Natural killer cell (primary cell): ENCODE measurements around the gene BOD1L1. TPM values are rescaled to one million over a fixed set of nuclear protein-coding genes. Genes with fewer than 3 reads are reported as not detected.

Source experiments
- ATAC-seq, 3 donors: fragments of 150-1000 bp in 2 of 3; fragments of 200-7000 bp in 1 of 3; cut with Tn5 transposase; 1 replicate in 1 of 3; 2 replicates in 2 of 3; pipeline ENCODE4 v1.10.0; 2021; ENCODE audit warnings: mild to moderate bottlenecking in 2 of 3, moderate library complexity in 2 of 3
- DNase-seq, 2 donors: peaks; one replicate each; pipeline versions ENCODE4 v3.0.0 to v3.0.0-alpha.2; 2013 to 2021; ENCODE audit warnings: mixed read lengths in 1 of 2
- H3K27ac ChIP-seq: one replicate; pipeline ENCODE4 v1.5.1; 2013; ENCODE audit warnings: mild to moderate bottlenecking, low read length
- H3K27me3 ChIP-seq: one replicate; pipeline ENCODE4 v1.6.1; 2013; ENCODE audit warnings: low read length; ENCODE audit not compliant: control insufficient read depth, insufficient read depth
- H3K36me3 ChIP-seq: one replicate; pipeline ENCODE4 v1.6.1; 2013; ENCODE audit warnings: low read length; ENCODE audit not compliant: control insufficient read depth, insufficient read depth
- H3K4me1 ChIP-seq: one replicate; pipeline ENCODE4 v1.6.1; 2013; ENCODE audit warnings: low read length; ENCODE audit not compliant: control insufficient read depth, insufficient read depth
- H3K4me3 ChIP-seq: one replicate; pipeline ENCODE4 v1.5.1; 2013; ENCODE audit warnings: low read length
- H3K9me3 ChIP-seq: one replicate; pipeline ENCODE4 v1.6.1; 2013; ENCODE audit warnings: low read length; ENCODE audit not compliant: control insufficient read depth, insufficient read depth
- H3K27ac Mint-ChIP-seq, 2 donors: one replicate each; pipeline ENCODE4 v1.8.0; 2022; ENCODE audit warnings: mild to moderate bottlenecking in 2 of 2, mixed read lengths in 2 of 2, moderate library complexity in 1 of 2
- H3K27me3 Mint-ChIP-seq, 2 donors: one replicate each; pipeline ENCODE4 v1.8.0; 2022; ENCODE audit warnings: low read depth in 2 of 2, mixed read lengths in 2 of 2
- H3K36me3 Mint-ChIP-seq: one replicate; pipeline ENCODE4 v1.8.0; 2022; ENCODE audit warnings: mixed read lengths
- H3K4me1 Mint-ChIP-seq, 2 donors: one replicate each; pipeline ENCODE4 v1.8.0; 2022; ENCODE audit warnings: mixed read lengths in 2 of 2
- H3K4me3 Mint-ChIP-seq: one replicate; pipeline ENCODE4 v1.8.0; 2022; ENCODE audit warnings: mild to moderate bottlenecking, moderate library complexity, mixed read lengths
- H3K9me3 Mint-ChIP-seq, 2 donors: one replicate each; pipeline ENCODE4 v1.8.0; 2022; ENCODE audit warnings: mixed read lengths in 2 of 2
- CTCF ChIP-seq: fragments of 200-600 bp; IDR thresholded peaks from one replicate; pipeline ENCODE4 v1.8.0; 2022; ENCODE audit warnings: antibody characterized with exemption
- WGBS: methylation state at CpG from one replicate; pipeline ENCODE4 v1.1.7; 2013; ENCODE audit warnings: missing lambda C conversion rate; ENCODE audit not compliant: insufficient coverage; 5-methylcytosine and 5-hydroxymethylcytosine counted together
- intact Hi-C: fragments of 100-400 bp; cut with micrococcal nuclease; formaldehyde crosslinking; loops from one replicate; pipeline ENCODE4 v1.14.2; 2022
- total RNA-seq, 4 donors: library from RNA; stranded (reverse); fragments of 120-200 nt in 1 of 4; gene quantifications; one replicate each; pipeline versions ENCODE4 v1.2.3 to v1.2.4, GENCODE V29; 2013 to 2022

BOD1L1 gene
- total RNA-seq, 3 donors from 2014 or later (not counting 1 experiment from before 2014, with no cell fraction given): 62.2 to 69.1 (median 67.7) TPM

DNA sequence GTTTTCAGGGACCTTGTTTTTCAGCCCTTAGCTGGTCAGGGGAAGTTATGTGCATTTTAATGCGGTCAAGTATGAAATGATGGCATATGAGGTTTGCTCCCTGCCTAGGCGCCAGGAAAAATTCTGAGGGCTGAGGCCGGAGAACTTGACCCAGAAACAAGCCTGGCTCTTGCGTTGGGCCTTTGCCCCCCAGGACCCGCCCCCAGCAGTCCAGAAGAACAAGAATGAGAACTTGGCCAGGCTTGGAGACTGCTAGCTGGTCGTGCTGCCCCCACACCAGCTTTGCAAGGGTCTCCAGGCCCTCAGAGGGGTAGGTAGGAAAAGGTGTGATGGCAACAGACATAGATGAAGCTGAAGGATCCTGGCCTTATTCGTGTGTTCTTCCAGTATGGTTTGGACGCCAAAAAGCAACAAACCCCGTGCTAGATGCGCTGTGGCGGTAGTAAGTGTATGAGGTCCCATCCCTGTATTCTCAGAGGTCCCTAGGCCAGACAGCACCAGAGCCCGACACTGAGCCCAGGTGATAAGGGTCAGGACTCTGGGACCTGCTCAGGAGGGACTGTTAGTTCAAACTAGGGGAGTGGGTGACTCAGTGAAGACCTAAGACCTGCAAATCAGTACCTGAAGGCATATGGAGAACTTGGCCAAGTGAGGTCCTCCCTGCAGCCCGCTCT, 93.7 kb downstream of the BOD1L1 start:
- H3K27me3 Mint-ChIP-seq: peaks cover 72 to 91% of the 10 kb centered on the region in 2 donors
- Histone ChIP-seq H3K9me3 (peaks cover 53% of the 10 kb centered on the region), H3K4me1 (peaks cover 33% of the 10 kb centered on the region), H3K27me3 (peaks cover 94% of the 10 kb centered on the region), H3K36me3 (no peaks in the 10 kb centered on the region), H3K27ac (no peak overlapping the region), H3K4me3 (no peak overlapping the region)
- no peak for ATAC-seq
- no peak overlapping the region for H3K27ac Mint-ChIP-seq
- H3K9me3 Mint-ChIP-seq: peaks cover 3 to 4% of the 10 kb centered on the region in 2 donors
- intact Hi-C loops: no loop called here
- H3K4me1 Mint-ChIP-seq: peaks cover 19 to 26% of the 10 kb centered on the region in 2 donors
- DNase-seq: no peak
- peaks cover 9% of the 10 kb centered on the region for H3K36me3 Mint-ChIP-seq
- WGBS: 11% methylated on average over 13 of the region's 13 CpGs
- TF ChIP-seq CTCF: no peak
- no peak overlapping the region for H3K4me3 Mint-ChIP-seq

DNA sequence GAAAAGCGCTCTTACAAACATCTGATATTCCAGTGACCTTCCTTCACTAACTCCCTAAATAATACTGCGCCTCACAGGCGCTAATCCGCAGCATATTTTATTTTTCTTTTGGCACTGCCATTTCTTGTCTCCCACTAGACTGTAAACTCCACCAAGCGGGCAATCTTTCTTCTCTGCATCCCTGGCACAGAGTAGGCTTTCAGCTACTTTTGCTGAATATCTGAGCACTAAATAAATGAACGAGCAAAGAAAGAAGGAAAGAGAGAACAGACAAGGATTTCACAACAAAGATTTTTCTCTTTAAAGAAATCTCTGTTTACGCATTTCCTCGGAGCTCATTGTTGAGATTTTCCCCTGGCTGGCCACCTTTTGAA, 95.9 kb downstream of the BOD1L1 start:
- 31% methylated on average over 8 of the region's 8 CpGs for WGBS
- H3K4me1 Mint-ChIP-seq: peaks cover 26 to 36% of the 10 kb centered on the region in 2 donors
- Histone ChIP-seq H3K27me3 (peaks cover 85% of the 10 kb centered on the region), H3K27ac (no peak overlapping the region), H3K4me1 (peaks cover 43% of the 10 kb centered on the region), H3K4me3 (no peak overlapping the region), H3K9me3 (peaks cover 35% of the 10 kb centered on the region), H3K36me3 (no peaks in the 10 kb centered on the region)
- H3K27me3 Mint-ChIP-seq: peaks cover 68 to 81% of the 10 kb centered on the region in 2 donors
- no peaks in the 10 kb centered on the region for H3K36me3 Mint-ChIP-seq
- ATAC-seq (no peak), DNase-seq (no peak)
- intact Hi-C loops: no loop called here
- TF ChIP-seq CTCF: no peak
- H3K9me3 Mint-ChIP-seq: peaks cover 2% of the 10 kb centered on the region in 2 donors
- H3K27ac Mint-ChIP-seq: peak overlapping the region in 1 of 2 donors; percentile 41
- no peak overlapping the region for H3K4me3 Mint-ChIP-seq

DNA sequence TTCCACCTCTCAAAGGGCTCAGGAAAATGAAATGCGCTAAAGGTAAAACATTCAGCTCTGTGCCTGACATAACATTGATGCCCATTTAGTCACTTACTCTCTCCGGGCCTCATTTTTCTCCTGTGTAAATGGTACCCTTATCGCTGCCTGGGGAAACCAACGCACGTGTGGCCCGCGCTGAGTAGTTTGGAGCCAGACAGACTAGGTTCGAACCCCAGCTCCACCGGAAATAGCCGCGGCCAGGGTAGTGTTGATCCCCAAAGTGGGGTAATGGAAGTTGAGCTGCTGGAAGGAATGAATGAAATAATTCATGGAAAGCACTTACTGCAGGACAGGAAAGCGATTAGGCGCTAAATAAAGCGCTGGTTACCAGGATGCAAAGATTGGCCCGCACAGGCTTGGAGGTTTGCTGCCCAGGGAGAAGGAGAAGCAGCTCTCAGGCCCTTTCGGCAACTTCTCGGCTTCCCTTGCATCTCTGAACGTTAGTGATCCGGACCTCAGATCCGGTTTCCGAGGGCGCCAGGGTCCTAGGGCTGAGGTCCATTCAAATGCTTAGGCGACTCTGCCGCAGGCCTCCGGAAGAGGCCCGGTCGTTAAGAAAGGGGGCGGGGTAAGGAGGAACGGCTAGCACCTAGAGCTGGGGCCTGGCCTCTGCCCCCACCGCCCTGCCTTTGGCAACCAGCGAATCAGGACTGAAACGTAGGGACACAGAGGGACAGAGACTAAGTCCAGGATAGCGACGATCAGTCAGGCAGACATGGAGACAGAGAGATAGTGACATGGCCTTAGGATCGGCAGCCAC, 96.5 kb downstream of the BOD1L1 start:
- WGBS: 5% methylated on average over 35 of the region's 35 CpGs
- Mint-ChIP-seq H3K4me3 (no peak overlapping the region), H3K9me3 (peaks cover 2% of the 10 kb centered on the region in 2 donors), H3K4me1 (peaks cover 26 to 36% of the 10 kb centered on the region in 2 donors), H3K36me3 (no peaks in the 10 kb centered on the region), H3K27ac (no peak overlapping the region), H3K27me3 (peaks cover 67 to 81% of the 10 kb centered on the region in 2 donors)
- H3K9me3 ChIP-seq: peaks cover 29% of the 10 kb centered on the region
- no peaks in the 10 kb centered on the region for H3K36me3 ChIP-seq
- no peak overlapping the region for H3K4me3 ChIP-seq
- H3K27ac ChIP-seq: no peak overlapping the region
- peaks cover 85% of the 10 kb centered on the region for H3K27me3 ChIP-seq
- ATAC-seq: no peak
- intact Hi-C loops: no loop called here
- H3K4me1 ChIP-seq: peaks cover 43% of the 10 kb centered on the region
- TF ChIP-seq CTCF: no peak
- DNase-seq: no peak
